GM12878 (cell line): ENCODE data around the gene ZBED1.

Experiments used
- DPF2 ChIP-seq: fragments of 450-650 bp; IDR thresholded peaks from 2 replicates; pipeline ENCODE4 v1.6.1; 2017; ENCODE audit warnings: mild to moderate bottlenecking
- RCOR1 ChIP-seq: conservative IDR thresholded peaks from 2 replicates; pipeline ENCODE4 v1.6.1; 2012; ENCODE audit warnings: low read depth, low read length, improper control_type of control experiment
- RFX5 ChIP-seq: IDR thresholded peaks from 2 replicates; pipeline ENCODE4 v1.6.1; 2011; ENCODE audit warnings: low read depth, low read length, improper control_type of control experiment
- SMC3 ChIP-seq: IDR thresholded peaks from 2 replicates; pipeline ENCODE4 v1.6.1; 2011; ENCODE audit warnings: low read length, improper control_type of control experiment, borderline replicate concordance
- TF ChIP-seq, protein P1 (sequence below), 3 experiments: IDR thresholded peaks in 2 of 3; conservative IDR thresholded peaks in 1 of 3; 2 replicates each; pipeline ENCODE4 v1.5.1; 2011; ENCODE audit warnings: low read depth in 3 of 3, low read length in 3 of 3, mild to moderate bottlenecking in 3 of 3, control low read depth in 2 of 3, moderate library complexity in 2 of 3, inconsistent platforms in 1 of 3, mixed read lengths in 1 of 3; ENCODE audit not compliant: control insufficient read depth in 2 of 3, insufficient read depth in 1 of 3; ENCODE audit errors: extremely low read depth in 1 of 3
- TF ChIP-seq, protein P2 (sequence below): IDR thresholded peaks from 2 replicates; pipeline ENCODE4 v1.6.1; 2012; ENCODE audit warnings: low read length, inconsistent platforms
- TF ChIP-seq, protein P3 (sequence below): fragments of 450-650 bp; formaldehyde crosslinking; IDR thresholded peaks from 2 replicates; pipeline ENCODE4 v1.4.0; 2020; ENCODE audit warnings: mild to moderate bottlenecking, moderate library complexity
- TF ChIP-seq, protein P4 (sequence below): IDR thresholded peaks from 2 replicates; pipeline ENCODE4 v1.6.1; 2011; ENCODE audit warnings: low read depth, mild to moderate bottlenecking, low read length, moderate library complexity, borderline replicate concordance; ENCODE audit errors: extremely low read depth
- TF ChIP-seq, protein P5 (sequence below): IDR thresholded peaks from 2 replicates; pipeline ENCODE4 v1.6.1; 2011; ENCODE audit warnings: mild to moderate bottlenecking, low read depth, low read length, moderate library complexity; ENCODE audit not compliant: insufficient replicate concordance

DNA sequence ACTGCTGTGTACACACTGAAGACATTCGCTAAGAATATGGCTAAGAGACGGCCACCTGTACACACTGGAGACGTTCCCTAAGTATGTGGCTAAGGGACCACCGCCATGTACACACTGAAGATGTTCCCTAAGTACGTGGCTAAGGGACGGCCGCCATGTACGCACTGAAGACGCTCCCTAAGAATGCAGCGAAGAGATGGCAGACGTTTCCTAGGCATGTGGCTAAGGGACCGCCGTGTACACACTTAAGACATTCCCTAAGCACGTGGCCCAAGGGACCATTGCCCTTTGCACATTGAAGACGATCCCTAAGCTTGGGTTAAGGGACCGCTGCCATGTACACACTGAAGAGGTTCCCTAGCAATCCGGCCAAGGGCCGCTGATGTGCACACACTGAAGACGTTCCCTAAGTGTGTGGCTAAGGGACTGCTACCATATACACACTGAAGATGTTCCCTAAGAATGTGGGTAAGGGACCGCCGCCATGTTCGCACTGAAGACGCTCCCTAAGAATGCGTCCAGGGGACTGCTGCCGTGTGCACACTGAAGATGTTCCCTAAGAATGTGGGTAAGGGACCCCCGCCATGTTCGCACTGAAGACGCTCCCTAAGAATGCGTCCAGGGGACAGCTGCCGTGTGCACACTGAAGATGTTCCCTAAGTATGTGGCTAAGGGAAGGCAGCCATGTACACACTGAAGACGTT, 36.7 kb downstream of the ZBED1 start:
- TF ChIP-seq, protein P1, sequence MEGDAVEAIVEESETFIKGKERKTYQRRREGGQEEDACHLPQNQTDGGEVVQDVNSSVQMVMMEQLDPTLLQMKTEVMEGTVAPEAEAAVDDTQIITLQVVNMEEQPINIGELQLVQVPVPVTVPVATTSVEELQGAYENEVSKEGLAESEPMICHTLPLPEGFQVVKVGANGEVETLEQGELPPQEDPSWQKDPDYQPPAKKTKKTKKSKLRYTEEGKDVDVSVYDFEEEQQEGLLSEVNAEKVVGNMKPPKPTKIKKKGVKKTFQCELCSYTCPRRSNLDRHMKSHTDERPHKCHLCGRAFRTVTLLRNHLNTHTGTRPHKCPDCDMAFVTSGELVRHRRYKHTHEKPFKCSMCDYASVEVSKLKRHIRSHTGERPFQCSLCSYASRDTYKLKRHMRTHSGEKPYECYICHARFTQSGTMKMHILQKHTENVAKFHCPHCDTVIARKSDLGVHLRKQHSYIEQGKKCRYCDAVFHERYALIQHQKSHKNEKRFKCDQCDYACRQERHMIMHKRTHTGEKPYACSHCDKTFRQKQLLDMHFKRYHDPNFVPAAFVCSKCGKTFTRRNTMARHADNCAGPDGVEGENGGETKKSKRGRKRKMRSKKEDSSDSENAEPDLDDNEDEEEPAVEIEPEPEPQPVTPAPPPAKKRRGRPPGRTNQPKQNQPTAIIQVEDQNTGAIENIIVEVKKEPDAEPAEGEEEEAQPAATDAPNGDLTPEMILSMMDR (IDR thresholded peaks at IDR 0.05 in 2 of 3, conservative IDR thresholded peaks at IDR 0.05 in 1 of 3; ENCODE audit: control insufficient read depth in 2 of 3, extremely low read depth in 1 of 3, insufficient read depth in 1 of 3, low read depth in 3 of 3, low read length in 3 of 3): no peak
- TF ChIP-seq, protein P2, sequence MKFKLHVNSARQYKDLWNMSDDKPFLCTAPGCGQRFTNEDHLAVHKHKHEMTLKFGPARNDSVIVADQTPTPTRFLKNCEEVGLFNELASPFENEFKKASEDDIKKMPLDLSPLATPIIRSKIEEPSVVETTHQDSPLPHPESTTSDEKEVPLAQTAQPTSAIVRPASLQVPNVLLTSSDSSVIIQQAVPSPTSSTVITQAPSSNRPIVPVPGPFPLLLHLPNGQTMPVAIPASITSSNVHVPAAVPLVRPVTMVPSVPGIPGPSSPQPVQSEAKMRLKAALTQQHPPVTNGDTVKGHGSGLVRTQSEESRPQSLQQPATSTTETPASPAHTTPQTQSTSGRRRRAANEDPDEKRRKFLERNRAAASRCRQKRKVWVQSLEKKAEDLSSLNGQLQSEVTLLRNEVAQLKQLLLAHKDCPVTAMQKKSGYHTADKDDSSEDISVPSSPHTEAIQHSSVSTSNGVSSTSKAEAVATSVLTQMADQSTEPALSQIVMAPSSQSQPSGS: no peak
- TF ChIP-seq RFX5: no peak
- TF ChIP-seq, protein P3, sequence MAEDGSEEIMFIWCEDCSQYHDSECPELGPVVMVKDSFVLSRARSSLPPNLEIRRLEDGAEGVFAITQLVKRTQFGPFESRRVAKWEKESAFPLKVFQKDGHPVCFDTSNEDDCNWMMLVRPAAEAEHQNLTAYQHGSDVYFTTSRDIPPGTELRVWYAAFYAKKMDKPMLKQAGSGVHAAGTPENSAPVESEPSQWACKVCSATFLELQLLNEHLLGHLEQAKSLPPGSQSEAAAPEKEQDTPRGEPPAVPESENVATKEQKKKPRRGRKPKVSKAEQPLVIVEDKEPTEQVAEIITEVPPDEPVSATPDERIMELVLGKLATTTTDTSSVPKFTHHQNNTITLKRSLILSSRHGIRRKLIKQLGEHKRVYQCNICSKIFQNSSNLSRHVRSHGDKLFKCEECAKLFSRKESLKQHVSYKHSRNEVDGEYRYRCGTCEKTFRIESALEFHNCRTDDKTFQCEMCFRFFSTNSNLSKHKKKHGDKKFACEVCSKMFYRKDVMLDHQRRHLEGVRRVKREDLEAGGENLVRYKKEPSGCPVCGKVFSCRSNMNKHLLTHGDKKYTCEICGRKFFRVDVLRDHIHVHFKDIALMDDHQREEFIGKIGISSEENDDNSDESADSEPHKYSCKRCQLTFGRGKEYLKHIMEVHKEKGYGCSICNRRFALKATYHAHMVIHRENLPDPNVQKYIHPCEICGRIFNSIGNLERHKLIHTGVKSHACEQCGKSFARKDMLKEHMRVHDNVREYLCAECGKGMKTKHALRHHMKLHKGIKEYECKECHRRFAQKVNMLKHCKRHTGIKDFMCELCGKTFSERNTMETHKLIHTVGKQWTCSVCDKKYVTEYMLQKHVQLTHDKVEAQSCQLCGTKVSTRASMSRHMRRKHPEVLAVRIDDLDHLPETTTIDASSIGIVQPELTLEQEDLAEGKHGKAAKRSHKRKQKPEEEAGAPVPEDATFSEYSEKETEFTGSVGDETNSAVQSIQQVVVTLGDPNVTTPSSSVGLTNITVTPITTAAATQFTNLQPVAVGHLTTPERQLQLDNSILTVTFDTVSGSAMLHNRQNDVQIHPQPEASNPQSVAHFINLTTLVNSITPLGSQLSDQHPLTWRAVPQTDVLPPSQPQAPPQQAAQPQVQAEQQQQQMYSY: no peak
- TF ChIP-seq, protein P4, sequence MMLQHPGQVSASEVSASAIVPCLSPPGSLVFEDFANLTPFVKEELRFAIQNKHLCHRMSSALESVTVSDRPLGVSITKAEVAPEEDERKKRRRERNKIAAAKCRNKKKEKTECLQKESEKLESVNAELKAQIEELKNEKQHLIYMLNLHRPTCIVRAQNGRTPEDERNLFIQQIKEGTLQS: no peak
- TF ChIP-seq DPF2: no peak
- no peak for TF ChIP-seq RCOR1
- no peak for TF ChIP-seq SMC3
- TF ChIP-seq, protein P5, sequence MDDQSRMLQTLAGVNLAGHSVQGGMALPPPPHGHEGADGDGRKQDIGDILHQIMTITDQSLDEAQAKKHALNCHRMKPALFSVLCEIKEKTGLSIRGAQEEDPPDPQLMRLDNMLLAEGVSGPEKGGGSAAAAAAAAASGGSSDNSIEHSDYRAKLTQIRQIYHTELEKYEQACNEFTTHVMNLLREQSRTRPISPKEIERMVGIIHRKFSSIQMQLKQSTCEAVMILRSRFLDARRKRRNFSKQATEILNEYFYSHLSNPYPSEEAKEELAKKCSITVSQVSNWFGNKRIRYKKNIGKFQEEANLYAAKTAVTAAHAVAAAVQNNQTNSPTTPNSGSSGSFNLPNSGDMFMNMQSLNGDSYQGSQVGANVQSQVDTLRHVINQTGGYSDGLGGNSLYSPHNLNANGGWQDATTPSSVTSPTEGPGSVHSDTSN: no peak
